ENCODE measurements around the gene SUPT3H. TPM values are rescaled to one million over a fixed set of nuclear protein-coding genes. Genes with fewer than 3 reads are reported as not detected.
A peak's percentile ranks its signal among the peaks of the same experiment; 100 is the strongest.

SUPT3H gene
- total RNA-seq, 6 experiments from 2014 or later, result 0.95 to 2.8 (median 2.0) TPM

DNA sequence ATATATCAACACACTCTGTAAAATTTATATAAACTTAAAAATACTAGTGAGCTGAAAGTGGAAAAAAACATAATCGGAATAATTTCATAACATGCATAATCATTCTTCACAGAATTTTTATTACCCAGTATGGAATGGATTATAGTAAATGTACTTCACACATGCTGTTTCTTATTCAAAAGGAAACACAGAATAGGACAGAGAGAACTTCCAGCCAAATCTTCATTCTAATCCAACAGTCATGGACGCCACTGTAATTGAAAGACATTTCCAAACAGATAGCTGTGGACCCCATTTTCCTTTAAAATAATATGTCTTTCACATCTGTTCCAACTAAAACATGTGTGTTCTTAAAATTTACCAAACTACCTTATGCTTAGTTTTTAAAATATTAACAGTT is 176.2 kb downstream of the SUPT3H start:
- Histone ChIP-seq H3K4me1 (peaks cover 0 to 17% (median 3%) of the 10 kb centered on the region in 4 donors), H3K9me3 (no peaks in the 10 kb centered on the region), H3K27me3 (no peaks in the 10 kb centered on the region), H3K4me3 (no peak overlapping the region), H3K36me3 (no peaks in the 10 kb centered on the region), H3K27ac (no peak overlapping the region)
- TF ChIP-seq, protein P1, sequence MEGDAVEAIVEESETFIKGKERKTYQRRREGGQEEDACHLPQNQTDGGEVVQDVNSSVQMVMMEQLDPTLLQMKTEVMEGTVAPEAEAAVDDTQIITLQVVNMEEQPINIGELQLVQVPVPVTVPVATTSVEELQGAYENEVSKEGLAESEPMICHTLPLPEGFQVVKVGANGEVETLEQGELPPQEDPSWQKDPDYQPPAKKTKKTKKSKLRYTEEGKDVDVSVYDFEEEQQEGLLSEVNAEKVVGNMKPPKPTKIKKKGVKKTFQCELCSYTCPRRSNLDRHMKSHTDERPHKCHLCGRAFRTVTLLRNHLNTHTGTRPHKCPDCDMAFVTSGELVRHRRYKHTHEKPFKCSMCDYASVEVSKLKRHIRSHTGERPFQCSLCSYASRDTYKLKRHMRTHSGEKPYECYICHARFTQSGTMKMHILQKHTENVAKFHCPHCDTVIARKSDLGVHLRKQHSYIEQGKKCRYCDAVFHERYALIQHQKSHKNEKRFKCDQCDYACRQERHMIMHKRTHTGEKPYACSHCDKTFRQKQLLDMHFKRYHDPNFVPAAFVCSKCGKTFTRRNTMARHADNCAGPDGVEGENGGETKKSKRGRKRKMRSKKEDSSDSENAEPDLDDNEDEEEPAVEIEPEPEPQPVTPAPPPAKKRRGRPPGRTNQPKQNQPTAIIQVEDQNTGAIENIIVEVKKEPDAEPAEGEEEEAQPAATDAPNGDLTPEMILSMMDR (IDR thresholded peaks at IDR 0.05), result no peak
- no peak for TF ChIP-seq POLR2A (IDR thresholded peaks at IDR 0.05)
- DNase-seq (no peak), ATAC-seq (no peak)
- intact Hi-C loops (cut with DNase I), result no loop called here
- 97% methylated on average over 2 of the region's 2 CpGs for WGBS (ENCODE audit: insufficient coverage, low coverage, low lambda C conversion rate, missing lambda C conversion rate)

DNA sequence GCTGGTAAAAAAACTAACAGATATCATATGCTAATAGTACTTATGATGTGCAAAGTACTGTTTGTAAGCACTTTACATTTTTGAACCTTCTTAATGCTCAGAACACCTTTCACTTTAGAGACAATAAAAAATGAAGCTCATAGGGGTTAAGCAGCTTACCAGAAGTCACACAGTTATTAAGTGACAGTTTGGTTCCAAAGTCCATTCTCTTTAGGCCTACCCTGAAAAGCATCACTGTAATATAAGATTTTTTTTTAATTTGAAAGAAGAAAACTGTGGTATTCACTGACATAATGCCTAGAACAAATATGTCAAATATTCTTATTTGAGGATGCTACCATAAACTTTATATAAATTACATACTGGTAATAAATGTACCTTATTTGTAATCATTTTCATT is 177.2 kb downstream of the SUPT3H start:
- Histone ChIP-seq H3K9me3 (no peaks in the 10 kb centered on the region), H3K4me3 (no peak overlapping the region), H3K27ac (no peak overlapping the region), H3K27me3 (no peaks in the 10 kb centered on the region), H3K4me1 (peaks cover 0 to 17% (median 3%) of the 10 kb centered on the region in 4 donors), H3K36me3 (no peaks in the 10 kb centered on the region)
- TF ChIP-seq, protein P1 (IDR thresholded peaks at IDR 0.05), result no peak
- TF ChIP-seq POLR2A (IDR thresholded peaks at IDR 0.05), result no peak
- ATAC-seq, result peak; percentile 53 to 83 (median 64)
- DNase-seq, result no peak
- intact Hi-C loops (cut with DNase I), result no loop called here

DNA sequence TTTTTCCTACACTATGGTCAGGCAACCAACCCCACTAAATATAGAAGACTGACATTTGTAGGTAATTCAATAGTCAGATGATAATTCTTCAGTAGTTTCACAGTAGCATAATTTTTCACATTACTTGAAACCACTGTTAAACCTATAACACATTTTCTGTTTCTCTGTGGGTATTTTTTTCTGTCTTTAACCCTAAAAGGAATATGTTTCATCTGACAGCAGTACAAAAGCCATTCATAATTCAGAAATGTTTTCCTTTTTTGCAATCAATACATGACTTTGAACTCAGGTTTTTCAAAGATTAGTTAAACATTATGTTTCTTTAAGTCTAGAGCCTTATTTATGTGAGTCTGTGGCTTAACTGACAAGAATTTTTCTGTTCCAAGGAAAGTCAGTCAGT is 178.2 kb downstream of the SUPT3H start:
- no peak overlapping the region for H3K4me3 ChIP-seq
- no peak overlapping the region for H3K27ac ChIP-seq
- no peaks in the 10 kb centered on the region for H3K27me3 ChIP-seq
- ATAC-seq, result no peak
- peaks cover 0 to 17% (median 3%) of the 10 kb centered on the region in 4 donors for H3K4me1 ChIP-seq
- no peaks in the 10 kb centered on the region for H3K9me3 ChIP-seq
- TF ChIP-seq, protein P1 (IDR thresholded peaks at IDR 0.05), result no peak
- TF ChIP-seq POLR2A (IDR thresholded peaks at IDR 0.05), result no peak
- H3K36me3 ChIP-seq, result no peaks in the 10 kb centered on the region
- DNase-seq, result no peak
- intact Hi-C loops (cut with DNase I), result no loop called here

DNA sequence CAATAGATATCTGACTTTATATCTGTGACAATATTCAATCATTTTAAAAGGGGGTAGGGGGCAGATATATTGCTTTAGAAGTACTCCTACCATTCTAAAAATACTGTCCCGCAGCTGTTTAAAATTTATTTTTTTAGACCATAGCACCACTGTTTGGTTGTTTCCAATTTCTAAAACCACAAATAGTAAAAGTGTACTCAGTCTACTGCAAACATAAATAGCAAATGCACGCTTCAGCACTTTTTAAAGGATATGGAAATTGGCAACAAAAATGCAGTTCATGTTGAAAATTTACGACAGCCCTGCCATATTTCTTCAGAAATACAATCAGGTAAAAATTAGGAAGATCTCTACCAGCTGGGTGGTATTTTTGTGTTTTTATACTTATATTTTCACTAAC is 181.6 kb downstream of the SUPT3H start:
- 37% methylated on average over 3 of the region's 3 CpGs for WGBS (ENCODE audit: insufficient coverage, low coverage, low lambda C conversion rate, missing lambda C conversion rate)
- Histone ChIP-seq H3K36me3 (no peaks in the 10 kb centered on the region), H3K4me1 (peaks cover 0 to 17% (median 5%) of the 10 kb centered on the region in 4 donors), H3K27ac (peak overlapping the region in 1 of 3 donors; percentile 23), H3K9me3 (no peaks in the 10 kb centered on the region), H3K27me3 (no peaks in the 10 kb centered on the region), H3K4me3 (no peak overlapping the region)
- DNase-seq, result no peak
- no peak for TF ChIP-seq POLR2A (IDR thresholded peaks at IDR 0.05)
- TF ChIP-seq, protein P1 (IDR thresholded peaks at IDR 0.05), result no peak
- ATAC-seq, result peak; percentile 35 to 52 (median 49)
- intact Hi-C loops (cut with DNase I), result no loop called here

DNA sequence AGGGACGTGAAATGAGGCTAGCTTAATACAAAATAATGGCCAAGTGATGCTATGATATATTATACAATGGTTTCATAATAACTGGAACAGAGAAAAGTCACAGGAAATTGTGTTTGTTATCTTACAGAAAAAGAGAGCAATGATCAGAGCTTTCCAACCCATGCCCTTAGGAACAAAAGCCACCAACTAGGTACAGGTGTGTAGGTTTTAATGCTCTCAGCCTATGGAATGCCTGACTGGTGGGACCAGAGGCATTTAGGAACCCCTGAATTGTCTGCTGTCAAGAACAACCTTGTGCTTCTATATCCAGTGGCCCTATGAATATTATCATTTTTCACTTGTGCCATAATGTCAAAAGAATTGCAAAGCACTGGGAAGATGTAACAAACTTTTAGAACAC is 182.6 kb downstream of the SUPT3H start:
- Histone ChIP-seq H3K27ac (no peak overlapping the region), H3K9me3 (no peaks in the 10 kb centered on the region), H3K36me3 (no peaks in the 10 kb centered on the region), H3K27me3 (no peaks in the 10 kb centered on the region), H3K4me1 (peaks cover 0 to 11% (median 5%) of the 10 kb centered on the region in 4 donors), H3K4me3 (no peak overlapping the region)
- WGBS (ENCODE audit: insufficient coverage, low coverage, low lambda C conversion rate, missing lambda C conversion rate), result 64% methylated on average over 1 of the region's 1 CpG
- ATAC-seq, result peak in 1 of 4 donors; percentile 13
- intact Hi-C loops (cut with DNase I), result no loop called here
- TF ChIP-seq POLR2A (IDR thresholded peaks at IDR 0.05), result no peak
- TF ChIP-seq, protein P1 (IDR thresholded peaks at IDR 0.05), result no peak
- DNase-seq, result no peak

Measured in right lobe of liver (tissue), 6 donors.